Esophagus (tissue), 2 donors: ENCODE results near the gene PLCB2. TPM values are rescaled to one million over a fixed set of nuclear protein-coding genes. Genes with fewer than 3 reads are reported as not detected.

Experiments used
- H3K27ac ChIP-seq, 2 donors: one replicate each; pipeline ENCODE4 v1.5.1; 2013; ENCODE audit warnings: low read depth in 2 of 2, mild to moderate bottlenecking in 2 of 2, inconsistent platforms in 1 of 2, low read length in 1 of 2, moderate library complexity in 1 of 2
- H3K27me3 ChIP-seq, 2 donors: one replicate each; pipeline ENCODE4 v1.6.1; 2013; ENCODE audit warnings: low read length in 2 of 2, control low read depth in 1 of 2, mild to moderate bottlenecking in 1 of 2; ENCODE audit not compliant: insufficient read depth in 2 of 2, control insufficient read depth in 1 of 2
- H3K36me3 ChIP-seq, 2 donors: one replicate each; pipeline ENCODE4 v1.6.1; 2013; ENCODE audit warnings: low read length in 1 of 2; ENCODE audit not compliant: control insufficient read depth in 2 of 2, insufficient read depth in 2 of 2
- H3K4me1 ChIP-seq, 2 donors: one replicate each; pipeline ENCODE4 v1.6.1; 2013; ENCODE audit warnings: low read length in 1 of 2; ENCODE audit not compliant: control insufficient read depth in 2 of 2, insufficient read depth in 2 of 2
- H3K4me3 ChIP-seq, 2 donors: one replicate each; pipeline ENCODE4 v1.5.1; 2013; ENCODE audit warnings: low read length in 2 of 2, mild to moderate bottlenecking in 2 of 2, low read depth in 1 of 2, moderate library complexity in 1 of 2
- H3K9me3 ChIP-seq, 2 donors: one replicate each; pipeline ENCODE4 v1.6.1; 2013; ENCODE audit warnings: mild to moderate bottlenecking in 2 of 2, low read depth in 1 of 2, low read length in 1 of 2, moderate library complexity in 1 of 2; ENCODE audit not compliant: control insufficient read depth in 2 of 2, insufficient read depth in 1 of 2
- WGBS, 2 donors: extraction: QIAGEN DNeasy Blood & Tissue Kit; methylation state at CpG; one replicate each; pipeline ENCODE4 v1.1.7; 2013; 5-methylcytosine and 5-hydroxymethylcytosine counted together
- polyA plus RNA-seq, 2 donors: library from polyadenylated mRNA; stranded (reverse); fragments of 200-250 nt; gene quantifications; one replicate each; pipeline ENCODE4 v1.2.3, GENCODE V29; 2013
- donor health status: healthy with polysubstance abuse.
- donor health status: Bipolar disorder and iron deficiency.

The PLCB2 gene
- polyA plus RNA-seq, 2 donors, result 5.3 to 7.3 TPM

DNA sequence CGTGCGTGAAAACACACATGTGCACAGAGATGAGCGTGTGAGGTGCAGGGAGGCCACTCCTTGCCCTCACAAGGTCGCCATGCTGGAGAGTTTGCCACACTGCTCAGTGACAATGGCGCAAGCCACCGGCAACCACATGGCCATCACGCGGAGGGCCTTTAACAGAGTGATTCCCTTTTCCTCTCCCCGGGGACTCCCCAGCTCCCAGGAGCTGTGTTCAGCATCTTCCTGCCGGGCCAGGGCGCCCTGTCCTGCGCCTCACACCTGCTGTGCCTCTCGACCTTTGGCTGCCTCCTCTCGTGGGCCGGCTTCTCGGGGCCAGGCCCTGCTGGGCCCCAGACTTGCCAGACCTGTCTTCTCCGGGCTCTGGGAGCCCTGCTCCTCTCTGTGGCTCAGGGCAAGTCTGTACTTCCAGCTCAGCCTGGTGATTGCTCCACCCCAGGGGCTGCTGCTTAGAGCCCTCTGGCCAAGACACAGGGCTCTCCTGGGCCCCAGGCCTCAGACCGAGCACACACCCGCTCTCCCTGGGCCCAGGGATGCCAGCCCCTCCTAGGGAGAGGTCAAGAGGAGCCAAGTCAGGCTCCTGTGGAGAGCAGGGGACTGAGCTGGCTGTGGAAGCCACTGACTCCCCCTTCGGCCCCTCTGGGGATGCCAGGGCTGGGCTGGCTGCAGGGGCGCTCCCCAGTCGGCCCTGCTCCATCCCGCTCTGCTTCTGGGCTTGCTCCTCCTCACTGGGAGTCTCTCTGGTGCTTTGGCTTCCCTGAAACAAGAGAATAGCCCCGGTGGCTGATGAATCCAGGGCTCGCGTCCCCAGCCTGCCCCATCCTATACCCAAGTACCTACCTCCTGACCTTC lies 27.4 kb upstream of the PLCB2 start:
- WGBS, 2 donors, result 69 to 73% methylated on average over 21 to 26 of the region's 26 CpGs
- Histone ChIP-seq H3K4me1 (peaks cover 21 to 54% of the 10 kb centered on the region in 2 donors), H3K4me3 (no peak overlapping the region), H3K9me3 (no peaks in the 10 kb centered on the region), H3K36me3 (peaks cover 0 to 11% of the 10 kb centered on the region in 2 donors), H3K27me3 (no peaks in the 10 kb centered on the region), H3K27ac (peak overlapping the region; percentile 84 to 87)

DNA sequence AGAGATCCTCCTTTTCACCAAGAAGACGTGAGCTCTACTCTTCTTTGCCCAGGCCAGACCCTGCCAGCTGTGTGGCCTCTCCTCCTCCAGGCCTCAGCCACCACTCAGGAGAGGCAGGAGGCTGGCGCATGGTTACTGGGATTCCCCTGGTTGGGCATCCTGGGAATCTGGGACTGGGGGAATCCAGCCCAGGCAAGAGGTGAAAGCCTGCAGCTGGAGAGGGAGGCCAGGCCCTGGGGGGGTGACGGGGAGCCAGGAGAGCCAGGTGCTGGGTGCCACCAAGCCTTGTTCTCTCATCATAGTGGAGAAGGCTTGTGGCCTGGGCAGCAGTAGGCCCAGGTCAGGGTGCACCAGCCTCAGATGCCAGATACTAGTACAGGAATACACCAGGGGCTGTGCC lies 26.8 kb upstream of the PLCB2 start:
- Histone ChIP-seq H3K9me3 (no peaks in the 10 kb centered on the region), H3K27ac (peak overlapping the region; percentile 84 to 87), H3K4me1 (peaks cover 21 to 48% of the 10 kb centered on the region in 2 donors), H3K36me3 (peaks cover 0 to 11% of the 10 kb centered on the region in 2 donors), H3K27me3 (no peaks in the 10 kb centered on the region), H3K4me3 (no peak overlapping the region)
- 63 to 69% methylated on average over 3 of the region's 3 CpGs for WGBS, 2 donors

DNA sequence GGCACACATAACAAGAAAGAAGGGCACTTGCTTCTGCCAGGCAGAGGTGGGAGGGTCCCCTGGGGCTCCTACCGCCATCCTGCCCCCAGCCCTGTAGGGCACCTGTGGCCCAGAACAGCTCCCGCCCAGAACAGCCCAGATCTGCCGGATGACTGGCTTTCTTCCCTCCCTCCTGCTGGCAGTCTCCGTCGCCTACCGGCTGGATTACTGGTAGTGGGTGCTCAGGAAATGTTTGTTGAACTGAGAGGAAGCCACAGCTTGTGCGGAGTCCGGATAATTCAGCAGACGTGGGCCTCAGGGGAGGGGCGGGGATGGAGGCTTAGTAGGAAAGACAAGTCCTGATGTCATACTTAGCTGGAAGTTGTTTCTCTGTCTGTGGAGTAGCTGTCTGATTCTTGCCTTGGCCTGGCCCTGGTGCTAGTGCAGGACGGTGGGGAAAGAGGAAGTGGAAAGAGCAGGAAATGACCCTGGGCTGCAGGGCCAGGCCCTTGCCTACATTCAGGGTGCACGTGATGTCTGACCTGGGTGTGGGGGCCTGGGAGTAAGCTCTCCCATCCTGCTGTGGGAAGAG lies 26.3 kb upstream of the PLCB2 start:
- Histone ChIP-seq H3K4me1 (peaks cover 19 to 43% of the 10 kb centered on the region in 2 donors), H3K27ac (peak overlapping the region; percentile 84 to 87), H3K36me3 (peaks cover 0 to 11% of the 10 kb centered on the region in 2 donors), H3K4me3 (no peak overlapping the region), H3K9me3 (no peaks in the 10 kb centered on the region), H3K27me3 (no peaks in the 10 kb centered on the region)
- WGBS, 2 donors, result 21 to 36% methylated on average over 11 to 12 of the region's 12 CpGs

DNA sequence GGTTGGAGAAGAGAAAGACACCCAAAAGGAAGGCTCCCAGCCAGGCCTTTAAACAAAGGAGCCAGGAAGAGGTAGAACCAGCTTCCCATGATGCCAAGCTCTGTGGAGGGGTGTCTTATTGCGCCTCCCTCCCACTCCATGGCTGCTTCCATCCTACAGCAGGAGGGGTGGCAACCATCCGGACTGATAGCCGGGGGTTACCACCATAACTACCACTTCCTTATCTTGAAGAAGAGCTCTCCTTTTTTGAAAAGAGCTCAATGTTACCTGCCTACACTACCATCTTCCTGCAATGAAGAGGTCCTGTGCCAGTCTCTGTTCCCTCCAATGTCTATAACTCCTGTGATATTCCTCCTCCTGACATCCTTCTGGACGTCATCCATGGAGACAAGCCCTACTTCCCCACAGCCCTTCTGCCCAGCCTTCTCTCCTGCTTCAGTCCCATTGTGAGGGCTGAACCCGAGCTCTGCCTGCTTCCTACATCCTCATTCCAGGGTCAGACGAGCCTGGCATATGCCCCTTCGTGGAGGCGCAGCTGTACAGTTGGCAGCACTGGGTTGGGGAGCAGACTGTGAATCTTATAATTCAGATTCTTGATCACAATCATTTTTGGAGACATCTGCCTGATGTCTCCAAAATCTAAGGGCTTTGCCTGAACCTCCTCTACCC lies 24.5 kb upstream of the PLCB2 start:
- Histone ChIP-seq H3K9me3 (no peaks in the 10 kb centered on the region), H3K27ac (no peak overlapping the region), H3K4me3 (no peak overlapping the region), H3K36me3 (peaks cover 0 to 3% of the 10 kb centered on the region in 2 donors), H3K27me3 (no peaks in the 10 kb centered on the region), H3K4me1 (peaks cover 15 to 27% of the 10 kb centered on the region in 2 donors)
- 75 to 80% methylated on average over 8 of the region's 8 CpGs for WGBS, 2 donors

DNA sequence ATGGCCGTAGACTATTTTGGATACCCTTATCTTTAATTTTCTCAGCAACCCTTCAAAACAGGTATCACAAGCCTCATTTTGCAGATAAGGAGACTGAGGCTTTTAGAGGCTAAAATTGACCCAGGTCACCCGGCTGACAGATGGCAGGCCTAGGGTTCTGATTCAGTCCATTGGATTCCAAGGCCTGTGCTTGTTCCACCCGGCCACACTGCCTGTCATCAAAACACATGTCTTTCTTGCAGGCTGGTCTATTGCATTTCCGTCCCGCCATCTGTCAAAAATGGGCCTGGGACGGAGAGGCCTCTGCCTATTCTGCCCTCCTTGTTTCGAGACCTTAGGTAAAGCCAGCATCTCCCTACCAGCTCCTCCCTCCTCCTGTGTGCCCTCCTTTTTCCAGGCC lies 23.9 kb upstream of the PLCB2 start:
- 93 to 97% methylated on average over 7 of the region's 7 CpGs for WGBS, 2 donors
- Histone ChIP-seq H3K27me3 (no peaks in the 10 kb centered on the region), H3K4me1 (peaks cover 15 to 27% of the 10 kb centered on the region in 2 donors), H3K4me3 (no peak overlapping the region), H3K9me3 (no peaks in the 10 kb centered on the region), H3K27ac (no peak overlapping the region), H3K36me3 (no peaks in the 10 kb centered on the region)

DNA sequence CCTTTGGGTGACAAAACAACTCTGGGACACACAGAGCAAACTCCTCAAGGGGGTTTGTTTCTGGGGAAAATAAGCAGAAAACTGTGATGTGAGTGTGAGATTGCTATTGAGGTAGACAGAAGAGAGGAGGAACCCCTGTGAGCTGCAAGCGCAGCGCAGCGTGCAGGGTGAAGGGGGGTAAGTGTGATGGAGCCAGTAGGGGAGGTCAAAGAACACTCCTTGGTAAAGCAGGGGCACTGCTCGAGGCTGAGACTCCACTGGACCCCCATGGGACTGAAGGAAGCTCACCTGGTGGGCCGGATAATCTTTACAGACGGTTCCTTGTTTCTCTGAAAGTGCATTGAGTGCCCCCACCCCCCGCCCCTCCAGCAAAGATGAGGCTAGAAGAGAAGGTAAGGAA lies 23.3 kb upstream of the PLCB2 start:
- no peak overlapping the region for H3K4me3 ChIP-seq
- 91 to 92% methylated on average over 7 of the region's 7 CpGs for WGBS, 2 donors
- peak overlapping the region in 1 of 2 donors; percentile 51 for H3K27ac ChIP-seq
- H3K27me3 ChIP-seq, result no peaks in the 10 kb centered on the region
- H3K9me3 ChIP-seq, result no peaks in the 10 kb centered on the region
- H3K36me3 ChIP-seq, result no peaks in the 10 kb centered on the region
- H3K4me1 ChIP-seq, result peaks cover 10 to 23% of the 10 kb centered on the region in 2 donors

DNA sequence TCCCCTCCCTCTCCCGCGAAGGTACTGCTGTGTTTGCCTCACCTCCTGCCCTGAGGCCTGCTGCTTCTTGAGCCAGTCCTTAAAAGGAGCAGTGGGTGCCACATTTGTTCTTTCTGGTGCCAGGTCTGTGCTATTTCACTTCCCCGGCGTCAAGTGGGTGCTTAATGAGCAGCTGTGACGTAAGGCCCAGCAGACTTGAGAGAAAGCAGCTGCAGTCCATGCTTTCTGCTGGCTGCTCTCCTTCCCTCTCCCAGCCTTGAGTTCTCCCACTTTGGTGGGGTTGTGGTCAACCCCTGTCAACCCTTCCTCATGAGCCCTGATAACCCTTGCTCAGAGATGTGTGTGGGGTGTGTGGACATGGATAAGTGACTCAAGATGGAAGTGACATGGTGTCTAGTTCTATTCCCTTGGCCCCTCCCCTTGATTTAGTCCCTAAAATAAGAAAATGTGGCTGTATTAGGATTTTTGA lies 22.7 kb upstream of the PLCB2 start:
- Histone ChIP-seq H3K4me1 (peaks cover 9 to 19% of the 10 kb centered on the region in 2 donors), H3K4me3 (no peak overlapping the region), H3K27ac (peak overlapping the region in 1 of 2 donors; percentile 51), H3K36me3 (no peaks in the 10 kb centered on the region), H3K27me3 (no peaks in the 10 kb centered on the region), H3K9me3 (no peaks in the 10 kb centered on the region)
- WGBS, 2 donors, result 64 to 78% methylated on average over 5 of the region's 5 CpGs

DNA sequence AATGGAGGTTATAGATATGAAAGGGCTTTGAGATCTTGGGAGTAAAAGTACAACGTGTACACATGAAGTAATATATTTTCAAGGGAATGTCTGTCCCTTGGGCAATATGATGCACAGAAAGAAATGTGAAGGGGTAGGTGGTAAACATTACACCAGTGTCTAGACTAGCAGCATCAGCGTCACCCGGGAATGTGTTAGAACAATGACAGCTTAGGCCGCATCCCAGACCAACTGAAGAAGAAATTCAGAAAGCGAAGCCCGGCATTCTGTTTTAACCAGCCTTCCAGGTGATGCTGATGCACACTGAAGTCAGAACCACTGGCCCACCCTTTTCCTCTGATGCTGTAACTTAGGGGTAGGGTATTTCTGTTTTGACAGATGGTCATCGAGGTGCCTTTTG lies 22.1 kb upstream of the PLCB2 start:
- H3K4me1 ChIP-seq, result peaks cover 4 to 15% of the 10 kb centered on the region in 2 donors
- H3K4me3 ChIP-seq, result no peak overlapping the region
- WGBS, 2 donors, result 81 to 83% methylated on average over 7 of the region's 7 CpGs
- no peaks in the 10 kb centered on the region for H3K27me3 ChIP-seq
- H3K36me3 ChIP-seq, result no peaks in the 10 kb centered on the region
- no peaks in the 10 kb centered on the region for H3K9me3 ChIP-seq
- H3K27ac ChIP-seq, result peak overlapping the region in 1 of 2 donors; percentile 51

DNA sequence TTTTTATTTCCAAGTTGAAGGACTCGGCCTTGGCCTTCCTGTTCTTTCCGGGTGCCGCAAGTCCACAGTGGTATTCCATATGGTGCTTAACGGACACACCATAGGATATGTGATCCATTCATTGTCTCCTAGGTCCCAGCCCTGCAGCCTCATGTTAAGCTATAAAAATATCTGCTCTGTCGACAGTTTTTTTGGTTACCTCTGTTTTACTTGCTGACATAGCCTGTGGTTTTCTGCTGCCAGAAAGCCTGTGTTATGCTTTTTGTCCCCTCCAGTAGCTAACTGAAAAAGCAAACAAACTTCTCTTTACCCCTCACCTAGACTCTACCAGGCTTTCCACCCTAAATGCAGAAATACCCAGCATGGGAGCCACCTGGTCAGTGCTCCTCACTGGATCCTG lies 21.0 kb upstream of the PLCB2 start:
- Histone ChIP-seq H3K27ac (no peak overlapping the region), H3K4me1 (peaks cover 4% of the 10 kb centered on the region in 2 donors), H3K36me3 (no peaks in the 10 kb centered on the region), H3K27me3 (no peaks in the 10 kb centered on the region), H3K9me3 (no peaks in the 10 kb centered on the region), H3K4me3 (no peak overlapping the region)
- WGBS, 2 donors, result 77 to 84% methylated on average over 5 of the region's 5 CpGs
